Fibroblast of skin of left biceps (primary cell): ENCODE data around the gene RFX6.

ENCODE experiments used
- DNase-seq, 2 experiments: peaks; one replicate each; pipeline ENCODE4 v3.0.0-alpha.2; 2013; ENCODE audit warnings: low read depth in 2 of 2

The RFX6 gene

DNA sequence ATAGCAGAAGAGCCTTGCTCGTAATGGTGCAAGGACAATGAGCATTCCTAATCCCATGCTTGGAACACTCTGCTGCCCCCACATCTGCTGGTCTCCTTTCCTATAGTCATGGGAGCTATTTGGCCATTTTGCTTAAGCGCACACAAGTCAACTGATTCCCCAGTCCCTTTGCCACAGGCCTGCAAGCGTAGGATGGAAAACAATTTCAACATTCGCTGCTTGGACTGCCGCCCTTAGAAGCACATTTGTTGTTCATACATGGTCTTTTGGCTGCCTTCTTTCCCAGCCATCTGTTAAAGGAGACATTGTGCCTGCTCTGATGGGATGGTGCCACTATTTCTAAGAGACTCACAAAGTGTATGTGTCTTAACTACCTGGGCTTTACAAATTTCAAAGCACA, 96.9 kb downstream of the RFX6 start:
- no peak for DNase-seq

- no peak for DNase-seq
Measured at GRCh38 chr6:116974526-116975316, 97.7 kb downstream of the RFX6 start.

DNA sequence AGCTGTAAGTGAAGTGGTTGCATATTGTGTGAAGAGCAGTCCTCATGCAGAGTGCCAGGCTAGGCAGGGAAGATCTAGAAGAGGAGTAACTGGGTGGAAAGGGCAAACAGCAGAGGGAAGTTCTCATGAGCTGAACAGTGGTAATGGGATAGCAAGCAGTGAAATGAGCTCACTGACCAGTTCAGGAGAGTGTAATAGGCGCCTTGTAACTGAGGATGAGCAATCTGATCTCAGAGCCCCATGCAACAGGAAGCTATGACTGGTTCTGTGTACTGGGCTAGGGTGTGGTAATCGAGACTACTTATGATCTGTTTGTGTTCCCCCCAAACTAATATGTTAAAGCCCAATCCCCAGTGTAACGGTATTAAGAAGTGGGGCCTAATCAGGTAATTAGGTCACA, 98.6 kb downstream of the RFX6 start:
- no peak for DNase-seq

GRCh38 chr6:116979560-116979959, 102.5 kb downstream of the RFX6 start:
- DNase-seq: no peak
